Stimulated activated CD4-positive, alpha-beta T cell treated with anti-CD3 and anti-CD28 coated beads, TNF-alpha, amount 100 ng/mL, for 24 hours (primary cell): ENCODE measurements around the gene OPTN.

ENCODE experiments used
- DNase-seq, 3 experiments: peaks; one replicate each; pipeline ENCODE4 v3.0.0-alpha.2; 2020; ENCODE audit warnings: low read depth in 3 of 3

The OPTN gene

DNA sequence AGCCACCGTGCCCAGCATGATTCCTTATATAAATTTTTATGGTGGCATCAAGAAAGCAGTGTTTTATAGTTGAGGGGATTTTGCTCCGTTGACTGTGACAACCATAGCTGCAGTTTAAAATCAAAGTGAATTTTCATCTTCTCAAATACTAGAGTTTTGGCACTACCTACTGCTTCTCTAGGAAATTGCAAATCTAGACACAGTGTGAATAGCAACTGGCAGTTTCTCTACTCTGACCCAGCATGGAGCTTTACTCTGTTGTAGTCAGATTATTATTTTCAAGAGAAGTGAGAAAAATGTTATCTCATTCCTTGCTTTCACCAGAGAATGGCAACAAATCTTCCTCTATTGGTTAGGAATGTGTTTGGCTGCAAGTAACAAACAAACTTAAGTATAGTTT is 84.3 kb downstream of the OPTN start:
- DNase-seq, result no peak

GRCh38 chr10:13184730-13185514 is 85.0 kb downstream of the OPTN start:
- DNase-seq, result no peak

DNA sequence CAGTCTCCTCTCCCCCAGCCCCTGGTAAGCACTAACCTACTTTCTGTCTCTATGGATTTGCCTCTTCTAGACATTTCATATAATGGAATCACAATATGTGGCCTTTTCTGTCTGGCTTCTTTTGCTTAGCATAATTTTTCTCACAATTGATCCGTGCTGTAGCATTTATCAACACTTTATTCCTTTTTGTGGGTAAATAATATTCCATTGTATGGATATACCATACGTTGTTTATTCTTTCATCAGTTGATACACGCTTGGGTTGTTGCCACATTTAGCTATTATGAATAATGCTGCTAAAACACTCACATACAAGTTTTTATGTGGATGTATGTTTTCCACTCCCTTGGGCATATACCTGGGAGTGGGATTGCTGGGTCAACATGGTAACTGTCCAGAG is 87.2 kb downstream of the OPTN start:
- no peak for DNase-seq
